NCI-H1436 (cell line): ENCODE data around the gene NCDN.

ENCODE experiments used
- DNase-seq: peaks from one replicate; lab custom pipeline; 2025; lab: John Stamatoyannopoulos, UW

The NCDN gene

GRCh38 chr1:35590476-35591040, 33.0 kb downstream of the NCDN start:
- DNase-seq: no peak

- no peak for DNase-seq
These were observed 33.6 kb downstream of the NCDN start for GRCh38 chr1:35591211-35591610.

GRCh38 chr1:35592991-35593769, 35.6 kb downstream of the NCDN start:
- no peak for DNase-seq

- DNase-seq: no peak
These were observed 36.6 kb downstream of the NCDN start for GRCh38 chr1:35594005-35594760.

GRCh38 chr1:35595684-35596083, 38.1 kb downstream of the NCDN start:
- DNase-seq: no peak

- no peak for DNase-seq
These were observed 40.3 kb downstream of the NCDN start for GRCh38 chr1:35597870-35598269.

GRCh38 chr1:35598895-35599294, 41.3 kb downstream of the NCDN start:
- no peak for DNase-seq

- no peak for DNase-seq
These were observed 41.8 kb downstream of the NCDN start for GRCh38 chr1:35599411-35599810.

GRCh38 chr1:35600593-35600992, 43.0 kb downstream of the NCDN start:
- DNase-seq: no peak

GRCh38 chr1:35603468-35603867, 45.9 kb downstream of the NCDN start:
- no peak for DNase-seq

GRCh38 chr1:35603941-35604340, 46.3 kb downstream of the NCDN start:
- DNase-seq: no peak

GRCh38 chr1:35605071-35605866, 47.7 kb downstream of the NCDN start:
- DNase-seq: no peak

GRCh38 chr1:35605867-35606182, 48.2 kb downstream of the NCDN start:
- no peak for DNase-seq

GRCh38 chr1:35611655-35612054, 54.1 kb downstream of the NCDN start:
- DNase-seq: no peak

GRCh38 chr1:35615440-35615839, 57.8 kb downstream of the NCDN start:
- DNase-seq: no peak
